Activated T-helper 1 cell treated with anti-CD3 and anti-CD28 coated beads, Interleukin-12 subunit alpha, Interleukin-12 subunit beta, Interleukin-2, Interleukin-4 antibody, amounts not matched to agents 30 ng/mL and 10 ng/mL and 1 ng/mL, durations not matched to agents 14 hours and 24 hours and 36 hours (primary cell): ENCODE results near the gene DDX39B. TPM values are rescaled to one million over a fixed set of nuclear protein-coding genes. Genes with fewer than 3 reads are reported as not detected.

Experiments used
- DNase-seq: peaks from one replicate; pipeline ENCODE4 v3.0.0; 2021; ENCODE audit warnings: low spot score
- H3K27ac Mint-ChIP-seq: one replicate; pipeline ENCODE4 v1.8.0; 2021; ENCODE audit warnings: mild to moderate bottlenecking, mixed read lengths
- H3K27me3 Mint-ChIP-seq: one replicate; pipeline ENCODE4 v1.8.0; 2022; ENCODE audit warnings: mild to moderate bottlenecking, moderate library complexity, mixed read lengths; ENCODE audit not compliant: insufficient read depth
- H3K36me3 Mint-ChIP-seq: one replicate; pipeline ENCODE4 v1.8.0; 2021; ENCODE audit warnings: low read depth, mixed read lengths
- H3K4me1 Mint-ChIP-seq: one replicate; pipeline ENCODE4 v1.8.0; 2021; ENCODE audit warnings: low read depth, mixed read lengths
- H3K4me3 Mint-ChIP-seq: one replicate; pipeline ENCODE4 v1.8.0; 2021; ENCODE audit warnings: mild to moderate bottlenecking, moderate library complexity, mixed read lengths
- H3K9me3 Mint-ChIP-seq: one replicate; pipeline ENCODE4 v1.8.0; 2021; ENCODE audit warnings: mixed read lengths
- intact Hi-C: fragments of 100-400 bp; cut with micrococcal nuclease; formaldehyde crosslinking; loops from one replicate; pipeline ENCODE4 v1.15.1; 2024
- total RNA-seq: library from RNA; stranded (reverse); gene quantifications from 2 replicates; pipeline ENCODE4 v1.2.3, GENCODE V29; 2022

DDX39B gene
- total RNA-seq, 1 donor from 2014 or later, result 628 TPM

DNA sequence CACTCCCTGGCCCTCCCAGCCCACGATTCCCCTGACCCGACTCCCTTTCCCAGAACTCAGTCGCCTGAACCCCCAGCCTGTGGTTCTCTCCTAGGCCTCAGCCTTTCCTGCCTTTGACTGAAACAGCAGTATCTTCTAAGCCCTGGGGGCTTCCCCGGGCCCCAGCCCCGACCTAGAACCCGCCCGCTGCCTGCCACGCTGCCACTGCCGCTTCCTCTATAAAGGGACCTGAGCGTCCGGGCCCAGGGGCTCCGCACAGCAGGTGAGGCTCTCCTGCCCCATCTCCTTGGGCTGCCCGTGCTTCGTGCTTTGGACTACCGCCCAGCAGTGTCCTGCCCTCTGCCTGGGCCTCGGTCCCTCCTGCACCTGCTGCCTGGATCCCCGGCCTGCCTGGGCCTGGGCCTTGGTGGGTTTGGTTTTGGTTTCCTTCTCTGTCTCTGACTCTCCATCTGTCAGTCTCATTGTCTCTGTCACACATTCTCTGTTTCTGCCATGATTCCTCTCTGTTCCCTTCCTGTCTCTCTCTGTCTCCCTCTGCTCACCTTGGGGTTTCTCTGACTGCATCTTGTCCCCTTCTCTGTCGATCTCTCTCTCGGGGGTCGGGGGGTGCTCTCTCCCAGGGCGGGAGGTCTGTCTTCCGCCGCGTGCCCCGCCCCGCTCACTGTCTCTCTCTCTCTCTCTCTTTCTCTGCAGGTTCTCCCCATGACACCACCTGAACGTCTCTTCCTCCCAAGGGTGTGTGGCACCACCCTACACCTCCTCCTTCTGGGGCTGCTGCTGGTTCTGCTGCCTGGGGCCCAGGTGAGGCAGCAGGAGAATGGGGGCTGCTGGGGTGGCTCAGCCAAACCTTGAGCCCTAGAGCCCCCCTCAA is 30.5 kb upstream of the DDX39B start, which contains the start of gene LTA:
LTA (plus strand) TSS at position 249 of the 871 bp plus-strand sequence; CDS start at position 703, 454 bp downstream.
- peak within 1 kb of the TSS; percentile 92 for H3K4me3 Mint-ChIP-seq
- H3K27ac Mint-ChIP-seq, result peak within 1 kb of the TSS; percentile 81
- H3K27me3 Mint-ChIP-seq, result peaks cover 5% of the 10 kb centered on the region
- intact Hi-C loops, result loop anchor here (1.0 to 5.0 kb wide), 3 partner anchors 9 to 1280 kb away; partner anchors contain the start of genes CLIC1, PSMB9 and TAP1
- peak; percentile 71 for DNase-seq
- peaks cover 85% of the 10 kb centered on the region for H3K4me1 Mint-ChIP-seq
- peaks cover 39% of the 10 kb centered on the region for H3K36me3 Mint-ChIP-seq
- no peaks in the 10 kb centered on the region for H3K9me3 Mint-ChIP-seq

DNA sequence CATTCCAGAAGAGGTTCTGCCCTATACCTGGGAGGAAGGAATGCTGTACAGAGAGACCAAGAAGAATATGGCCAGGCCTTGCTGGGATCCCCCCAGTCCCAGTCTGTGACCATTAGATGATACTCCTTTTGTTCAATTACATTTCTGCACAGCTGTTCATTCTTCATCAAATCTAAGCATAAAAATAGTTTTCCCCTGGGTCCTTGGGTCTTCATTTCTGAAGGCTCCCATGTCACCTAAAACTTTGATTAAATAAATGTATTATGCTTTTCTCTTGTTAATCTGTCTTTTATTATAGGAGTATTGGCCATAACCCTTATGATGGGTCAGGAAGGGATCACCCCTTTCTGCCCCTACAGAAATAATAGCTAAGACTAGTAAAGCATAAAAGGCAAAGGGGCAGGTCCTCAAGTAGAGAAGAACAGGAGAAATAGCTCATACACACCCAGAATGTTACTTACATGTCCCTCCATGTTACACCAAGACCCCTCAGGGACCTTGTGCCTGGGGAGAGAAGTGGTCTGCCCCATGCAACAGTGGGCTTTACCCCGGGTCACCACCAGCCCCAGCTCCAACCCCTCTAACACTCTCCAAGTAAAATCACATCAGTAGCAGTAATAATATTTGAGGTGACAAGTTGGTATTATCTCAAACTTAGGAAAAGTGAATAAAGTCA is 28.2 kb upstream of the DDX39B start:
- Mint-ChIP-seq H3K4me3 (no peak overlapping the region), H3K36me3 (peaks cover 26% of the 10 kb centered on the region), H3K27ac (no peak overlapping the region), H3K9me3 (no peaks in the 10 kb centered on the region), H3K4me1 (peaks cover 87% of the 10 kb centered on the region), H3K27me3 (peaks cover 9% of the 10 kb centered on the region)
- DNase-seq, result no peak
- intact Hi-C loops, result loop anchor here (2.0 to 5.0 kb wide), 3 partner anchors 15 to 1282 kb away; partner anchors contain the start of genes CLIC1, PSMB9 and TAP1

DNA sequence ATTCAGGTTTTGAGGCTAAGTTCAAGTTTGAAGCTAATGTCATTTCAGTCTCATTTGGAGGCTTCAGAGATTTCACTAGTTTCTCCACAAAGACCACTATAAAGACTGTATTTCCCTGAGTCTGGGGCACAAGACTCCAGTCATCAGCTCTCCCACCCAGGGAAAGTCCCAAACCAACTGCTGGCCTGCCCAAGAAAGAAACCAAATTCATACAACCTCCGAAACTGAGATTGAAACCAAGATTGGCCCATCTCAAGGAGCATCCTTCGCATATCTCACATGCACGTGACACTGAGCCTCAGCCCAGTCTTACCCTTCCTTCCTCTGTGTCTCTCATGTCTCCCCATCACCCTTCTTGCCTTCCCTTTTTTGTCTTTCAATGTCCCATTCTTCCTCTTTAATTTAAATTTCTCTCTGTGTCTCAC is 26.7 kb upstream of the DDX39B start:
- H3K4me3 Mint-ChIP-seq, result peak overlapping the region; percentile 72
- H3K36me3 Mint-ChIP-seq, result peaks cover 26% of the 10 kb centered on the region
- DNase-seq, result peak; percentile 79
- H3K9me3 Mint-ChIP-seq, result no peaks in the 10 kb centered on the region
- peaks cover 11% of the 10 kb centered on the region for H3K27me3 Mint-ChIP-seq
- H3K4me1 Mint-ChIP-seq, result peaks cover 82% of the 10 kb centered on the region
- H3K27ac Mint-ChIP-seq, result peak overlapping the region; percentile 63
- intact Hi-C loops, result loop anchor here (1.0 to 2.0 kb wide), 3 partner anchors 8 to 16 kb away; no protein-coding TSS in a partner anchor

DNA sequence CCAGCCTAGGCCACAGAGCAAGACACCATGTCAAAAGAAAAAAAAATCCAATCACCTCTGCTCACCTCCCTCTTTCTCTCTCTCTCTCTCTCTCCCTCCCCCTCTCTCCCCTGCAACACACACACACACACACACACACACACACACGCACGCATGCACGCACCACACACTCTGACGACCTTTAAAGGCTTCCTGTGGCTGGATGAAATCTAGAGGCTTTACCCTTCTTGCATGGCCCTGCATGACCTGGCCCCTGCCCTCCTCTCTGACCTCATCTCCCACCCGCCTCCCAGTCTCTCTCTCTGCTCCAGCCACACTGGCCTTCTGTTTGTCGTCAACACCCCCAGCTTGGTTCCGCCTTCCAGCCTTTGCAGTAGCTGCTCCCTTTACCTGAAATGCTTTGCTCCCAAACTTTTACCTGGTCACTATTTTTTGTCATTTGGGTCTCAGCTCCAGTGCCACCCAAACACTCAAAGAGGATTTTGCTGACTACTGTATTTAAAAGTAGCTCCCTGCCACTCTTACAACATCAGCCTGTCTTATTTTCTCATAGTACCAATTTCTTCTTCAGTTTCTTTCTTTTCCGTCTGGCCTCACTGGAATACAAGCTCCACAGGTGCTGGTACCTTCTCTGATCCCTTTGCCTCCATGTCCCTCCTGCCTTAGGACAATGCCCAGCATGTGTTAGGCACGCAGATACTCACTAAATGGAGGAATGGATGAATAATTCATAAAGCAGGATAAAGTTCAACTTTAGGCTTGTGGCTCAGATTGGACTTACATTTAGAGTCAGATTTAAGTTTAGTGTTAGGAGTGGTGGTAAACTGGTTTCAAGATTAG is 25.9 kb upstream of the DDX39B start:
- Mint-ChIP-seq H3K4me3 (peak overlapping the region; percentile 72), H3K9me3 (no peaks in the 10 kb centered on the region), H3K36me3 (peaks cover 21% of the 10 kb centered on the region), H3K4me1 (peaks cover 80% of the 10 kb centered on the region), H3K27ac (peak overlapping the region; percentile 63), H3K27me3 (peaks cover 11% of the 10 kb centered on the region)
- intact Hi-C loops, result loop anchor here (1.0 to 2.0 kb wide), 3 partner anchors 7 to 17 kb away; no protein-coding TSS in a partner anchor
- no peak for DNase-seq

DNA sequence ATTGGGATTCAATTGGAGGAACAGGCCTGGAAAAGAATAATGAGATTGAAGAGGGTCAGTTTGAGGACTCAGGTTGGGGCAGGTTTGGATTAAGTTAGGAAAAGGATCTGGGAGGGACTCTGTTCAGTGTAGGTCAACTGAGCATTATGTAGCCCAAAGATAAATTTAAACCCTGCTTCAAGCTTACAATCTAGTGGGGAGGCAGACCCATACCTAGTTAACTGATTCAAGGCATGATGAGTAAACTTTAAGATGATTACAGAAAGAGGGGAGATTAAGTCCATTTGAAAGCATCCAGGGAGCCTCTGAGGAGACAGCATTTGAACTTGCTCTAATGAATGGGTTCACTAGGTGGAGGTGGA is 18.9 kb upstream of the DDX39B start:
- Mint-ChIP-seq H3K36me3 (peaks cover 52% of the 10 kb centered on the region), H3K27ac (peak overlapping the region; percentile 95), H3K4me1 (peaks cover 77% of the 10 kb centered on the region), H3K27me3 (peaks cover 8% of the 10 kb centered on the region), H3K4me3 (peak overlapping the region; percentile 69), H3K9me3 (no peaks in the 10 kb centered on the region)
- DNase-seq, result no peak
- intact Hi-C loops, result loop anchor here (1.0 kb wide), 1 partner anchor 8 kb away; no protein-coding TSS in a partner anchor

DNA sequence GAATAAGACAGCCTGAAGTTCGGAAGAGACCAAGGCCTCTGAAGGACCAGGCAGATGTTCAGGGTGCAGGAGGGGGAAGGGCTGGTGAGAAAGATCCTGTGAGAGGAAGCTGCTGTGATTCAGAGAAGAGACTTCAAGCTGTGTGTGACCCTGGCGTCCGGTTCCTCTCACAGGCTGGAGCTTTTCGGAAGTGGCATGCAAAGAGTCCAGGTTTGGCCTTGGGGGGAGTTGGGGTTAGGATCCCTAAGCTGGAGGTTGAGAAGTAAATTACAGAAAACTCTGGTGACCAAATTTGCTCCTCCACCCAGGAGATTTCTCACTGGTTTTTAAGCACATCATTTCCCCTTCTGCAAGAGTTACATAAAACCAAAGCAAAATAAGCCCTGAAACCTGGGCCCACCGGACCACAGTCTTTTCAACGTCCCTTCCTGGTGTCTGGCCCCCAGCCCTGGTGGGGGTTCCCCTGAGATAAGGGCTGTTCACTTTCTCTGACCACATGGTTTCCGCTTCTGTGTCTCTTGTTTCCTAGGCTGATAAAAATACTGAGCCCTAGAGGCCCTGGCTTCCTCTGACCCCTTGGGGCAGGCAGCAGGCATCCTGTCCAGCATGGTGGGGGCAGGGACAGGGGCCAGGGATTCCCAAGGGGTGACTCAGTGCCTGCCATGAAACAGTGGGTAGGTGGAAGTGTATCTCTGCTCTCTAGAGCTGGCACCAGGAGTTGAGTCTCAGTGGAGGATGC is 18.3 kb upstream of the DDX39B start:
- Mint-ChIP-seq H3K27me3 (peaks cover 5% of the 10 kb centered on the region), H3K9me3 (no peaks in the 10 kb centered on the region), H3K4me1 (peaks cover 72% of the 10 kb centered on the region), H3K36me3 (peaks cover 46% of the 10 kb centered on the region), H3K27ac (peak overlapping the region; percentile 95), H3K4me3 (peak overlapping the region; percentile 69)
- peak; percentile 41 for DNase-seq
- intact Hi-C loops, result loop anchor here (1.0 kb wide), 2 partner anchors 8 to 15 kb away; partner anchors contain the start of gene TNF

DNA sequence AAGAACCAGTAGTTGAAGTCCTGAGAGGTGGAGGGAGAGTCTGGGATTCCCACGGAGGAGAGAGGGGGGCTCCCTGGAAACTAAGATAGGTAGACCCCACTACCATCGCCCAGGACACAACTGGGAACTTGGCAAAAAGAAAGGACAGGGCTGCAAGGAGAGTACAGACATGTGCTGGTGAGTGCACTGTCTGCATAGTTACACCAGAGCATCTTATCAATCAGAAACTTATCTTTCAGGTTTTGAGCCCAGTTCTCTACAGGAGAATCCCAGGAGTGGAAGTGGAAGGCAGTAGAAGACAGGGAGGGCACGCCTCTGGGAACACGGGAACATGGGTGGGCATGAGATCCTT is 17.8 kb upstream of the DDX39B start:
- H3K36me3 Mint-ChIP-seq, result peaks cover 44% of the 10 kb centered on the region
- peaks cover 2% of the 10 kb centered on the region for H3K27me3 Mint-ChIP-seq
- intact Hi-C loops, result loop anchor here (1.0 kb wide), 1 partner anchor 16 kb away; the partner anchor contains the start of gene TNF
- peak overlapping the region; percentile 95 for H3K27ac Mint-ChIP-seq
- H3K4me3 Mint-ChIP-seq, result peak overlapping the region; percentile 69
- DNase-seq, result no peak
- H3K9me3 Mint-ChIP-seq, result no peaks in the 10 kb centered on the region
- H3K4me1 Mint-ChIP-seq, result peaks cover 70% of the 10 kb centered on the region

DNA sequence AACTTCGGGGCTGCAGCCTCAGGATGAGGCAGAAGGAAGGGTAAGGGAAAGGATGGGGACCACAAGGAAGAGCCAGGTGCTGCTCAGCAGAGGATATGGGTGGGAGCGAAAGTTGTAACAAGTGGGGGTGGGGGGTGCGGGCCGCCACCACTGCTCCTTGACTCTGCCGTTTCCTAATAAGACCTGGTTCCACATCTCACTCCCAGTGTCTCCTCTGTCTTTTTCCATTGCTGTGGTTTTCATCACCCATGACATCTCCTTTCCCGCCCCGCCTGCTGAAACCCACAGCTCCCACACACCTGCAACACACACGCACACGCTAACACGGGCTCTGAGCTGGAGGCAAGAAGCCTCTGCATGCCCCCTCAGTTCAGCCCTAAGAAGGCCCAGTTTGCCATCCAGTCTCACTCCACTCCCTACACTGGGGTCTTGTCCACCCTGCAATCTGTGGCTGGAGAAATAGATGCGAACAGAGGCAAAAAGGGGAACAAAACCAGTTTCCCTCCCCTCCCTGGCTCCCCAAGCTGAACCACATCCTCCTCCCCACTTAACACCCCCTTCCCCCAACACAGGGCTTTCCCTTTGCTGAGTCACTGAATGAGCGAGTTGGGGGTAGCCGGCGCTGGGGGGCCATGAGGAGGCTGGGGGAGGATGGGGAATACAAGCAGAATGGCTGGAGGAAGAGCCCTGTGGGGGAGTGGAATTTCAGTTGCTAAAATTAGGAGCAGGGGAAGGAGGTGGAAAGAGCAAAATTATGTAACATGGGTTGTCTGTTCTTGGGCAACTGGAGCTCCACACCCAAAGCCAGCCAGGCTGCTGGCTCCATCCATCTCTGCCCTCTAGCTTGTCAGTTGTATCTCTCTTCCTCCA is 17.1 kb upstream of the DDX39B start:
- Mint-ChIP-seq H3K36me3 (peaks cover 43% of the 10 kb centered on the region), H3K9me3 (no peaks in the 10 kb centered on the region), H3K4me3 (peak overlapping the region; percentile 69), H3K27me3 (peaks cover 2% of the 10 kb centered on the region), H3K27ac (peak overlapping the region; percentile 95), H3K4me1 (peaks cover 70% of the 10 kb centered on the region)
- DNase-seq, result peak; percentile 62
- intact Hi-C loops, result loop anchor here (1.0 kb wide), 2 partner anchors 12 to 16 kb away; partner anchors contain the start of genes NFKBIL1 and TNF

DNA sequence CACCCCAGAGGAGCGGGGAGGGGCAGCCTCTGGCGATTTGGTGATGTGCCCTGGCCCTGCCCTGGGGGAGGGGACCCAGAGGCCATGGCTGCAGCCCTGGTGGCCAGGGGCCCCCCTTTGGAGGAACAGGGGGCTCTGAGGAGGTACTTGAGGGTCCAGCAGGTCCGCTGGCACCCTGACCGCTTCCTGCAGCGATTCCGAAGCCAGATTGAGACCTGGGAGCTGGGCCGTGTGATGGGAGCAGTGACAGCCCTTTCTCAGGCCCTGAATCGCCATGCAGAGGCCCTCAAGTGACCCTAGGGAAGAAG is 16.5 kb upstream of the DDX39B start:
- Mint-ChIP-seq H3K9me3 (no peaks in the 10 kb centered on the region), H3K36me3 (peaks cover 42% of the 10 kb centered on the region), H3K27ac (peak overlapping the region; percentile 95), H3K27me3 (peaks cover 2% of the 10 kb centered on the region), H3K4me3 (peak overlapping the region; percentile 69), H3K4me1 (peaks cover 66% of the 10 kb centered on the region)
- DNase-seq, result no peak
- intact Hi-C loops, result loop anchor here (1.0 kb wide), 1 partner anchor 11 kb away; the partner anchor contains the start of gene NFKBIL1

DNA sequence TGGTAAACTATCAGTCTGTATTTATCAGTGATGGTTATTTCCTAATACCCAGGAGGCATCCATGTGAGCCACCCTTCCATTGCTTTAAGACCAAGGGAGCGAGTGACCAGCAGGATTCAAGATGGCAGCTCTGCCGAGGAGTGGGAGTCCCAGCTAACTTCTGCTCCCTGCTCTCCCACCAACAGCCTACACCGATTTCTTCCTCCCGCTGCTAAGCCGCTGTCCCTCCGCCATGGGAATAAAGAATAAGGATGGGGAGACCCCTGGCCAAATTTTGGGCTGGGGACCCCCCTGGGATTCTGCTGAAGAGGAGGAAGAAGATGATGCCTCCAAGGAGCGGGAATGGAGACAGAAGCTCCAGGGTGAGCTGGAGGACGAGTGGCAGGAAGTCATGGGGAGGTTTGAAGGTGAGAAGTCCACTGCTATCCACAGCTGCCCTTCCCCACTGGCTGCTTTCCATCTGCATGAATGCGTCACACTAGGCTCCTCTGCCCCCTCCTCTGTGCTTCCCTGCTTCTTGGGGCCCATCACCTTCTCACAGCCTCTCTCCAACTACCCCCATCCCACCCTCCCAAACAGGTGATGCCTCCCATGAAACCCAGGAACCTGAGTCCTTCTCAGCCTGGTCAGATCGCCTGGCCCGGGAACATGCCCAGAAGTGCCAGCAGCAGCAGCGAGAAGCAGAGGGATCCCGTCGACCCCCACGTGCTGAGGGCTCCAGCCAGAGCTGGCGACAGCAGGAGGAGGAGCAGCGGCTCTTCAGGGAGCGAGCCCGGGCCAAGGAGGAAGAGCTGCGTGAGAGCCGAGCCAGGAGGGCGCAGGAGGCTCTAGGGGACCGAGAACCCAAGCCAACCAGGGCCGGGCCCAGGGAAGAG is 15.9 kb upstream of the DDX39B start:
- Mint-ChIP-seq H3K4me3 (peak overlapping the region; percentile 57), H3K9me3 (no peaks in the 10 kb centered on the region), H3K27me3 (peaks cover 2% of the 10 kb centered on the region), H3K27ac (peak overlapping the region; percentile 42), H3K4me1 (peaks cover 61% of the 10 kb centered on the region), H3K36me3 (peaks cover 41% of the 10 kb centered on the region)
- intact Hi-C loops, result loop anchor here (1.0 kb wide), 1 partner anchor 10 kb away; the partner anchor contains the start of gene NFKBIL1
- no peak for DNase-seq
